Kidney (tissue), 14 donors: ENCODE data around the gene UBE2U. TPM values are rescaled to one million over a fixed set of nuclear protein-coding genes. Genes with fewer than 3 reads are reported as not detected.

Experiments
- DNase-seq, 5 donors: peaks; one replicate each; pipeline ENCODE4 v3.0.0-alpha.2; 2013 to 2020
- FAIRE-seq: peaks from 2 replicates; lab custom pipeline; 2012; peaks lifted over from hg19 to GRCh38; lab: Jason Lieb, UNC
- H3K27ac ChIP-seq, 2 donors: one replicate each; pipeline ENCODE4 v1.7.0; 2013; ENCODE audit warnings: low read depth in 2 of 2, low read length in 2 of 2, inconsistent platforms in 1 of 2
- H3K27me3 ChIP-seq: one replicate; pipeline ENCODE4 v1.7.1; 2013; ENCODE audit warnings: low read length, inconsistent platforms; ENCODE audit not compliant: control insufficient read depth, insufficient read depth
- H3K36me3 ChIP-seq, 3 donors: one replicate each; pipeline versions ENCODE4 v1.7.0 to v1.7.1; 2013; ENCODE audit warnings: low read length in 3 of 3, control low read depth in 1 of 3, inconsistent platforms in 1 of 3; ENCODE audit not compliant: insufficient read depth in 3 of 3, control insufficient read depth in 2 of 3
- H3K4me1 ChIP-seq, 3 donors: one replicate each; pipeline versions ENCODE4 v1.7.0 to v1.7.1; 2013; ENCODE audit warnings: low read length in 3 of 3, inconsistent platforms in 1 of 3, low read depth in 1 of 3; ENCODE audit not compliant: control insufficient read depth in 2 of 3, insufficient read depth in 2 of 3
- H3K4me3 ChIP-seq, 3 donors: one replicate each; pipeline versions ENCODE4 v1.7.0 to v1.8.1; 2013; ENCODE audit warnings: low read length in 3 of 3, control low read depth in 1 of 3, inconsistent platforms in 1 of 3
- H3K9ac ChIP-seq, 3 donors: one replicate each; pipeline versions ENCODE4 v1.7.0 to v1.7.1; 2013; ENCODE audit warnings: low read length in 3 of 3, control low read depth in 1 of 3, inconsistent platforms in 1 of 3
- H3K9me3 ChIP-seq, 3 donors: one replicate each; pipeline versions ENCODE4 v1.7.0 to v1.7.1; 2013; ENCODE audit warnings: low read length in 3 of 3, control low read depth in 1 of 3, inconsistent platforms in 1 of 3; ENCODE audit not compliant: control insufficient read depth in 2 of 3, insufficient read depth in 1 of 3
- CTCF ChIP-seq: IDR thresholded peaks from 3 replicates; pipeline ENCODE4 v1.5.1; 2012; ENCODE audit warnings: mild to moderate bottlenecking, moderate library complexity, borderline replicate concordance; ENCODE audit not compliant: insufficient read depth; ENCODE audit errors: extremely low read depth
- intact Hi-C: fragments of 100-400 bp; cut with DNase I; formaldehyde crosslinking; loops from one replicate; pipeline ENCODE4 v1.11.1; 2022
- polyA plus RNA-seq: library from polyadenylated mRNA; stranded (reverse); fragments of 350-450 nt; fragmentation: Illumina TruSeq; extraction: RNeasy Lipid Tissue Mini Kit (QIAGEN cat#74804); gene quantifications from one replicate; pipeline ENCODE4 v1.2.3, GENCODE V29; 2014; ENCODE audit warnings: low read depth, low replicate concordance; ENCODE audit not compliant: insufficient read depth
- total RNA-seq: library from RNA; stranded (reverse); fragmentation: NEBNext Ultra II Directional; extraction: Animal tissue kit (Norgen Biotek cat#: 25700); gene quantifications from one replicate; pipeline ENCODE4 v1.2.1, GENCODE V29; 2021
- donor health status: control.
- donor health status: control.
- donor health status: control.
- donor health status: control.
- donor health status: control.
- donor health status: DM: yes; HTN: yes; CAD: no.
- donor health status: Normal renal cell carcinoma (clear cell type).

UBE2U gene
- total and polyA plus RNA-seq, 2 donors from 2014 or later = not detected

GRCh38 chr1:64197076-64197475 is 6.3 kb upstream of the UBE2U start:
- FAIRE-seq (no peak), DNase-seq (no peak)
- no peak overlapping the region for H3K9ac ChIP-seq
- H3K27me3 ChIP-seq = no peaks in the 10 kb centered on the region
- H3K36me3 ChIP-seq = no peaks in the 10 kb centered on the region
- H3K27ac ChIP-seq = no peak overlapping the region
- no peaks in the 10 kb centered on the region for H3K9me3 ChIP-seq
- intact Hi-C loops = no loop called here
- H3K4me3 ChIP-seq = no peak overlapping the region
- no peak for TF ChIP-seq CTCF
- H3K4me1 ChIP-seq = peaks cover 0 to 7% (median 0%) of the 10 kb centered on the region in 3 donors

DNA sequence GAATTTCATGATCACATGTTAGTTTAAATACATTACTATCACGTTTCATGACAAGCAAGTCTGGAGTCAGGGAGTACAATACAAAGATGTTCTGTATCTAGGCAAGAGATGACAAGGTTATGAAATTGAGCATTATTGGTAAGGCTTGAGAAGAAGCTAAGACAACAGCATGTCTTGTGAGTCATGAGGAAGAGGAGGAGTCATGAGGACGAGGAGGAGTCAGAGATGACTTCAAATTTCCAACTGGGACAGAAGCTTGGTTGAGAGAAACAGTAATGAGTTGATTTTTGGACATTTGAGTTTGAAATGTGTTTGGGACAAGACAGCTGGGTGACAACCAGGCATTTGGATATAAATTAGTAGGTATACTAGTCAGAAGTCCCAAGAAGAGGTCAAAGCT is 4.3 kb upstream of the UBE2U start:
- Histone ChIP-seq H3K4me3 (no peak overlapping the region), H3K9ac (no peak overlapping the region), H3K36me3 (no peaks in the 10 kb centered on the region), H3K27me3 (no peaks in the 10 kb centered on the region), H3K9me3 (no peaks in the 10 kb centered on the region), H3K27ac (no peak overlapping the region), H3K4me1 (peaks cover 0 to 7% (median 0%) of the 10 kb centered on the region in 3 donors)
- intact Hi-C loops = no loop called here
- no peak for TF ChIP-seq CTCF
- DNase-seq (no peak), FAIRE-seq (no peak)

DNA sequence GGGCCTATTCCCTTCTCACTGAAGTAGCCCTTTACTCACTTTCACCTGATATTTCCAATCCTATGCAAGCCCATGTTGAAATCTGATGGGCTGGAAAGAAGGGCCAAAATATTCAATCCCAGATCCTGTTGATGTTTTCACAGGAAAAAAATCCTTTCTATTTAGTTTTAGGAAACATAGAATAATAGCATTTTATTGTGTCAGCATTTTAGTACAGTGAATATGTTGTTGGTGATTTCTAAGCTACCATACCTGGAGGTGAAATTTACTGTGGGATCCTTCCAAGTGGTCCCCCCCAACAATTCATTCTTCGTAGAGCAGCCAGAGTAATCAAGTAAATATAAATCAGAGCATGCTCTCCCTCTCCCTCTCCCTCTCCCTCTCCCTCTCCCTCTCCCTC is 3.4 kb upstream of the UBE2U start:
- Histone ChIP-seq H3K4me3 (no peak overlapping the region), H3K9ac (no peak overlapping the region), H3K27me3 (no peaks in the 10 kb centered on the region), H3K4me1 (peaks cover 0 to 4% (median 0%) of the 10 kb centered on the region in 3 donors), H3K27ac (no peak overlapping the region), H3K9me3 (no peaks in the 10 kb centered on the region), H3K36me3 (no peaks in the 10 kb centered on the region)
- TF ChIP-seq CTCF = no peak
- DNase-seq = no peak
- intact Hi-C loops = no loop called here
- no peak for FAIRE-seq

DNA sequence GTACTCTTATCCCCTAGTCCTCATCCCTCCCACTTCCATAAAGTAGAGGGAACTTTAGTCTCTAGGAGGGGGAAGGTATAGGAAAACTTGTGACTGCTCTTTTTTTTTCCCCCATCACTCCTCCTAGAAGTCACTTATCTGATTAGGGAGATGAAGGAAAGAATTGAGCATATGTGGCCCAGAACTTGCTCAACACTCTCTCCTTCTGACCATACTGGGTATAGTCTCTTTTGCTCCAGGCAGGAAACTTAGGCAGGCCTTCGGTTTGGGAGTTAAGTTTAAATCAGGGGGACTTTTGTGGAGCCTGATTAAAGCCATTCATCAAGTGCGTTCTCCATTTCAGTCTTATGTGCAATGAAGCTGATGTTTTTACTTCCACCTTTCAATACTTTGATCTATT is 5.8 kb downstream of the UBE2U start:
- Histone ChIP-seq H3K27me3 (no peaks in the 10 kb centered on the region), H3K4me1 (no peaks in the 10 kb centered on the region), H3K9ac (no peak overlapping the region), H3K36me3 (no peaks in the 10 kb centered on the region), H3K9me3 (no peaks in the 10 kb centered on the region), H3K27ac (no peak overlapping the region), H3K4me3 (no peak overlapping the region)
- intact Hi-C loops = no loop called here
- no peak for FAIRE-seq
- no peak for TF ChIP-seq CTCF
- DNase-seq = no peak
